ENCODE data around the gene CMIP. TPM values are rescaled to one million over a fixed set of nuclear protein-coding genes. Genes with fewer than 3 reads are reported as not detected.
"Not testable (repeated sequence)": the region's sequence is repeated elsewhere in the genome, so short reads cannot be mapped to it uniquely, and the experiment has no call there.

CMIP gene
- total RNA-seq, 1 donor from 2014 or later, result 18.8 TPM

DNA sequence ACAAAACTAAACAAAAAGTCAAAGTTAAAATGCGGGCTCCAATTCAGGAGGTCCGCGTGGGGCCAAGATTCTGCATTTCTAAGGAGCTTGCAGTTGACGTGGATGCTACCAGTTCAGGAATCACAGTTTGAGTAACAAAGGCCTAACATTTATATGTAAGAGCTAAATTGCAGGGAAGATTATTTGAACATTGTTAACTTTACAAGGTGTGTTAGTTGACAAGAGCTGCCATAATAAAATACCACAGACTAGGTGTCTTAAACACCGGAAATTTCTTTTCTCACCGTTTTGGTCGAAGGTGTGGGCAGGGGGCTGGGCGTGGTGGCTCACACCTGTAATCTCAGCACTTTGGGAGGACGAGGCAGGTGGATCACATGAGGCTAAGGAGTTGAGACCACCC, 24.8 kb upstream of the CMIP start:
- FAIRE-seq (no peak), DNase-seq (ENCODE audit: low spot score in 2 of 2) (no peak)

- DNase-seq (ENCODE audit: low spot score in 2 of 2) (no peak), FAIRE-seq (no peak)
These were observed 23.5 kb upstream of the CMIP start for GRCh38 chr16:81421126-81421525.

- FAIRE-seq, result no peak
- DNase-seq (ENCODE audit: low spot score in 2 of 2), result no peak
These were observed 23.1 kb upstream of the CMIP start for GRCh38 chr16:81421536-81421935.

GRCh38 chr16:81422153-81422552, 22.5 kb upstream of the CMIP start:
- not testable (repeated sequence) for DNase-seq (ENCODE audit: low spot score in 2 of 2); FAIRE-seq

DNA sequence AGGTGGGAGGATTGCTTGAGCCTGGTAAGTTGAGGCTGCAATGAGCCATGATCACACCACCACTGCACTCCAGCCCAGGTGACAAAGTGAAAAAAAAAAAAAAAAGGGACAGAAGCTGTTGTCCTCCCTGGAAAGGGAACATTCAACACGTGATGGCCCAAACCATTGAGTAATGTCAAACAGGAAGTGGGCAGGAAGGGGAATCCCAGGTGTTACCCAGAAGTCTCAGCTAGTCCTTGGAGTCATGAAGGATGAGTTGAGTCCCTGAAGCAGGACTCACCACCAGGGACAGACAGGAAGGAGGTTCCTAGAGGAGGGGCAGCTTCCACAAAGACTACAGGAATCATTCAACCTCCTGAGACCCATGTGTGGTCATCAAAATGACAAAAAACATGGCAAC, 19.8 kb upstream of the CMIP start:
- DNase-seq (ENCODE audit: low spot score in 2 of 2) (no peak), FAIRE-seq (no peak)

DNA sequence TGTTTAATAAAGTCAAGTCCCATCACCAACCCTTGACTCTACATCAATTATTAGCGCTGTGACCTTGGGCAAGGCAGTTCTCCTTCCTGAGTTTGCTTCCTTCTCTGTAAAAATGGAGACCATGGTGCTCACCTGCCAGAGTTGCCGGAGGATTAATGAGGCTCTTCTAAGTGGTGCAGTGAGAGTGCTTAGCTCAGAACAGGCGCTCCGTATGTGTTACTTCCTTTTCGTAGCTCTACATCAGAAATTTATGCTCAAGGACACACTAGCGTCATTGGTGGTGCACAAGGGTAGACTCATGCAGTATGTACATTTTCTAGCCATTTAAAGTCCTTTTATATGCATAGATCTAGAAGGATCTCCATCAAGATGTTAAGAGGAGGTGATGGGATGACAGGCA, 17.4 kb upstream of the CMIP start:
- no peak for DNase-seq (ENCODE audit: low spot score in 2 of 2)
- FAIRE-seq, result no peak

GRCh38 chr16:81429045-81429521, 15.5 kb upstream of the CMIP start:
- no peak for DNase-seq (ENCODE audit: low spot score in 2 of 2)
- FAIRE-seq, result no peak

DNA sequence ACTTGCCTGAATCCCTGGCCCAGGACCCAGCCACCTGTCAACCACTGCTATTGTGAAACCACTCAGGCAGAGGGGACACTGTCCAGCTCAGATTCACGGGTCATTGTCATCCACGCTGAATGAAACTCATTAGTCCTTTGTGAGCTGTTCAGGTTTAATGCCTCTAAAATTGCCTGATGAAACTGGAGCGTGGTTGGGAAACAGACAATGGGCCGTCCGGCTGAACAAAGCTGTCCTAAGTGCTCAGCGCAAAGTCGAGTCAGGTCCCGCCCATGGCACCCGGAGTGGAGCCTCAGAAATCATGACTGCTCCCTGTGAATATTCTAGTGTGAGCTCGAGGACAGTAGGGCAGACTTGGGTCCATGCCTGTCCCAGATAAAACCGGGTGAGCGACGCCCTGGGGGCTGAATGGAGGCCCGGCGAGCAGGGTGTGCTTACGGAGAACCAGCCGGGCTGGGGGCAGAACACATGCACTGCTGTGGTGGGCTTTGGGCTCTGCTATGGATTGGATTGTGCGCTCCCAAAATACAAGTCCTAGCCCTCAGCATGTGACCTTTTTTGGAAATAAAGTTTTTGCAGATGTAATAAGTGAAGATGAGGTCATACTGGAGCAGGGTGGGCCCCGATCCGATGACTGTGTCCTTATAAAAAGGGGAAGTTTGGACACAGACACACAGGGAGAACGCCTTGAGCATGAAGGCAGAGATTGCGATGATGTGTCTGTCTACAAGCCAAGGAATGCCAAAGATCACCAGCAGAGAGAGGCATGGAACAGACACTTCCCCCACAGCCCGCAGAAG, 12.9 kb upstream of the CMIP start:
- FAIRE-seq (no peak), DNase-seq (ENCODE audit: low spot score in 2 of 2) (no peak)

DNA sequence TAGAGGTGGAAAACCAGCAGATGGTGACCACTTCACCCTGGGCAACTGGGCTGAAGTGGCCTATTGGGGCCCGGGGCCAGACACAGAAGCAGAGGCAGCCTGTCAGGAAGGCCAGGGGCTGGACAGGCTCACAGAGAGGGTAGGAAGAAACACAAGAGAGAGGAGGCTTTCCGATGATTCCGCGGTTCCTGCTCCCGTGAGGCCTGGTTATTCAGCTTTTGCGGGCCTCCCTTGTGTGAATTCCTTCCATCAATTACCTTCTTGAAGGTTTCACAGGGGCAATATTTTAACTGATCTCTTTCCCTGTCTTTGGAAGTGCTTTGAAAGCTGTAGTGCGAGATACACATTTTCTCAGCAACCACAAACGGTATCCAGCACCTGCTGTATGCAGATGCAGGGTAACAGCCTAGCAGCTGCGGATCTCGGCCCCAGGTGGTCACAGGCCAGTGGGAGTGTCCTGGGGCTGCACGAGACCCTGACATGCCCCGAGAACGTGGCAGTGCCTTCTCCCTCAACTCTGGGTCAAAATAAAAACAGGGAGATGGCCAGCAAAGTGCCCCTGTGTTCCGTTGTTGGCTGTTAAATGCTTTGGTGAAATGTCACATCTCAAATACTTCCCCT, 11.6 kb upstream of the CMIP start:
- FAIRE-seq (no peak), DNase-seq (ENCODE audit: low spot score in 2 of 2) (no peak)

GRCh38 chr16:81435103-81435502, 9.5 kb upstream of the CMIP start:
- FAIRE-seq (no peak), DNase-seq (ENCODE audit: low spot score in 2 of 2) (no peak)

GRCh38 chr16:81435567-81435966, 9.0 kb upstream of the CMIP start:
- FAIRE-seq (no peak), DNase-seq (ENCODE audit: low spot score in 2 of 2) (no peak)

GRCh38 chr16:81436386-81436785, 8.2 kb upstream of the CMIP start:
- no peak for DNase-seq (ENCODE audit: low spot score in 2 of 2)
- FAIRE-seq, result no peak

GRCh38 chr16:81437865-81438264, 6.7 kb upstream of the CMIP start:
- DNase-seq (ENCODE audit: low spot score in 2 of 2) (no peak), FAIRE-seq (no peak)

DNA sequence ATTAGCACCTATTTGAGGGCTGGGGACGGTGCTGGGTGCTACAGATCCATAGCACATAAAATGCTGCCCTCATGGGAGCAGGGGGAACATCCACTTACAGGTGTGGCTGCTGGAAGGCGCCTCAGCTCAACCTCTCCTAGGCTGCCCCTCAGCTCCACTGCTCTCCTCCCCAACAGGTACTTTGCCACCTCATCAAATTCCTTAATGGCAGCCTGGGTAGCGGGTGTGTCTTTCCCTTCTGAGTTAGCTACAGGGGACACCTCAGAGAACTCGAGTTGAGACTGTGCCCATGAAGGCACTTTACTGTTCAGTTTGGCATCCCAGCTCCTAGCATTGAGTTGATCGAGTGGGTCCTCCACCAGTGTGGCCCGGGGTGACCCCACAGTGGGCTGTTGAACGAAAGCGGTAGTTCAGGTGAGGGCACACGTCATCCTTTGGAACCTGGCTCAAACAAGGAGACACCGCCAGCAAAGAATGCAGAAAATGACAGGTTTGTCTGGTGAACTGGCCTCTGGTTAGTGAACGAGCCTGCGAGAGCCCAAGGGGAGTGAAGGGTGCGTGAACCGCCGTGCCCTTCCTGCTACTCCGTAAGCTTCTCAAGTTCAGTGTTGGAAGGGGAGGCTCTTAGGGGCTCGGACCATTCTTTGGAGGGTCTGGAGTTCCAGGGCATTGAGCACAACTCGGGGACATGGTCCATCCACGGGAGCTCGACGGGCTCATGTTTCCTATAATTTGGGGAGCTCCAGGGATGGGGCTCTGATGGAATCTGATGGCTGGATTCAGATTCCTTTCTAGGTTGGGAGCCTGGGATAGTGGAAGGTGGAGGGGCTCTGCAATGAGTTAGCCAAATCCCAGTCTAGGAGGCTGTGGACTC, 3.5 kb upstream of the CMIP start:
- DNase-seq (ENCODE audit: low spot score in 2 of 2) (no peak), FAIRE-seq (no peak)

DNA sequence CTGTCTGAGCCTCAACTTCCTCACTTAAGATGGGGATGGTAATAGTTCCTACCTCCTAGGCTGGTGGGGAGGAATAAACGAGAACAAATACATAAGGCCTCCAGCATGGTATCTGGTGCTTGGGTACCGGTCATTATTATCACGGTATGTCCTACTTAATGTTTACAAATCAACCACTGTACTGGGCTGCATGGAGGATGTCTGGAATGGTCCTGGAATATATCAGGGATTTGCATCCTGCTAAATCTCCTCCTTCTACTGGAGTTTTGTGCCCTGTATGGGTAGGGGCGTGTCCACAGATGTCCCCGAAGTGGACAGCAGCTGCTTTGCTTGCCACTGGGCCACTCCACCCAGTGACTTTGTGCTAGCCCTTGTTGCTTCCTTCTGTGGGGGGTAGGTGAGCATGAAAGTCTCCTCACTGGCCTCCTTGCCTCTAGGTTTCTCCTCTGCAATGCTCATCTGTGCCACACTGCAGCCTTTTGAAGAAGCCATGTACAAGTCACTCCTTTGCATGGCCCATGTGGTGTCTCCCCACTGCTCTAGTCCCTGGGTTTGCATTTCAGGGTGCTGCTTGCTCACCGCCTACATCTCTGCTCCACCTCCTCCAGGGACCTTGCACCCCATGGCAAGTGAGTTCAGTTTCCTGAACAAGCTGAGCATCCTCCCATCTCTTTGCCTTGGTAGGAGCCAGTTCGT, 2.2 kb upstream of the CMIP start:
- FAIRE-seq (no peak), DNase-seq (ENCODE audit: low spot score in 2 of 2) (no peak)

DNA sequence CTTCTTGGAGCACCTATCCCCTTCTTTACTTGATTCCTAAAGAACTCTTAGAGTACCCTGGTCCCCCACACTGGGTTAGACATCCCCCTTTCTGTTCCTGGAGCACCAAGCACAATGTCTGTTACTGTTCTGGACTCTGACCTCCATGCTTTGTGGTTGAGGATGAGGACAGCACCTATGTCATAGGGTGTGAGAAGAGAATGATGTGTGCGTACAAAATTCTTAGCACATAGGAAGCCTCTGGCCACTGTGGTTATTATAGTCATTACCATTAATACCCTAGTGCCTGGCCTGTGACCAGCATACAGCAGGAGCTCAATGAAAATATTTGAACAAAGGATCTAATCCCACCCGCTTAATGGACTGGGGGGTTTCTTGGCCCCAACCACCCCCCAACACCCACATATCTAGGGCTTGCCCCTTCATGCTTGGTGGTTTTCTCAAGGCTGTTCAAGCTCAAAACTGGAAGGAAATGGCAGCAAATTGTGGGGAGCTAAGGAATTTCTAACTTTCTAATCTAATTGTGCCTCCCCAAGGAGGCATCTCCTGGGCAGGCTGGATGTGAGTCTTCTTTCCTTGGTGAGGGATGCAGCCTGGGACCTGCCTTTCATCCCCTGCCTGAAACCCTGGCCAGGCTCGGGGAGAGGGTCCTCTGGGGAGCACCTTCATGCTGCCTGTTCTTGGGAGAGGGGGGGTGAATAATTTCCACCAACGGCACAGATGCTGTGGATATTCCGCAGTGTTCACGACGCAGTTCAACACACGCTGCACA, 1.5 kb upstream of the CMIP start:
- FAIRE-seq (no peak), DNase-seq (ENCODE audit: low spot score in 2 of 2) (no peak)

- DNase-seq (ENCODE audit: low spot score in 2 of 2) (no peak), FAIRE-seq (no peak)
These were observed 740 bp upstream of the CMIP start for GRCh38 chr16:81443688-81444447.

DNA sequence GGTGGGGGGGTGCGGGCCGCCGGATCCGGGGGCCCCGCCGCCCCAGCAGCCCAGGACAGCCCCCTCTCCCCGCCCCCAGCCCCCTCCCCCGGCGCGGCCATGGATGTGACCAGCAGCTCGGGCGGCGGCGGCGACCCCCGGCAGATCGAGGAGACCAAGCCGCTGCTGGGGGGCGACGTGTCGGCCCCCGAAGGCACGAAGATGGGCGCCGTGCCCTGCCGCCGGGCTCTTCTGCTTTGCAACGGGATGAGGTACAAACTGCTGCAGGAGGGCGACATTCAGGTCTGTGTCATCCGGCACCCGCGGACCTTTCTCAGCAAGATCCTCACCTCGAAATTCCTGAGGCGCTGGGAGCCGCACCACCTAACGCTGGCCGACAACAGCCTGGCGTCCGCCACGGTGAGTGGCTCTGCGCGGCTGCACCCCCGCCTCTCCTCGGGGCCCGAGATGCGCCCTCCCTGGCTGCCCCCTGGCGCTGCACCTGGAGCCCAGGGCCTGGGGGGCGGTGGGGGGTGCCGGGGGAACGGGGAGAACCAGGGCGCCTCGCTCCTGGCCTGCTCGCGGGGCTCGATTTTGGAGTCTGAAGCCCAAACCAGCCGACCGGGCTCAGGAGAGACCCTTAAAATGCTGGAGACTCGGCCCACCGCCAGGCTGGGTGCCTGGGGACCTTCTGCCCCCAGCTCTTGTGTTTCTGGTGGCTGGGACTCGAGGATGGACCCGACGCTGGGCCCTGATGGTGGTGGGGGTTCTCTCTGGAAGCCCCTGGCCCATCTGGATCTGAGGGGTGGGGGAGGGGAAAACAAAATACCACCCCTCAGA, 744 bp downstream of the CMIP start:
- DNase-seq (ENCODE audit: low spot score in 2 of 2), result peak; percentile 48 to 59
- FAIRE-seq, result no peak
